ENCODE results near the gene CDK1. TPM values are rescaled to one million over a fixed set of nuclear protein-coding genes. Genes with fewer than 3 reads are reported as not detected.

Gene CDK1
- total RNA-seq, 1 experiment from 2014 or later: 78.9 TPM

GRCh38 chr10:60796481-60796880, 18.2 kb downstream of the CDK1 start:
- no CpG with 5 or more reads among the region's 1 CpG for WGBS (ENCODE audit: extremely low coverage, insufficient read length, low lambda C conversion rate)
- Histone ChIP-seq H3K4me1 (ENCODE audit: insufficient read depth, low read length) (no peaks in the 10 kb centered on the region), H2BK20ac (ENCODE audit: low read depth, low read length, poor library complexity, severe bottlenecking) (no peak overlapping the region), H3K14ac (ENCODE audit: insufficient read depth, low read length) (no peak overlapping the region), H2BK120ac (ENCODE audit: low read depth, low read length, poor library complexity, severe bottlenecking) (no peak overlapping the region), H3T11ph (ENCODE audit: low read length) (no peak overlapping the region), H4K20me1 (ENCODE audit: control insufficient read depth, insufficient read depth, insufficient read length) (no peaks in the 10 kb centered on the region), H3K27me3 (ENCODE audit: insufficient read depth, low read length) (no peaks in the 10 kb centered on the region), H2AK5ac (ENCODE audit: insufficient read length, low read length) (no peak overlapping the region), H3K4ac (ENCODE audit: low read depth, low read length) (no peak overlapping the region), H3K79me1 (ENCODE audit: insufficient read depth, low read depth, low read length, poor library complexity, severe bottlenecking) (no peaks in the 10 kb centered on the region), H3K9me3 (ENCODE audit: control insufficient read depth, low read depth, low read length) (no peaks in the 10 kb centered on the region), H4K91ac (ENCODE audit: insufficient read length, low read depth, low read length) (no peak overlapping the region), H4K5ac (ENCODE audit: insufficient read length, low read depth, low read length) (no peak overlapping the region), H3K23me2 (ENCODE audit: insufficient read length, low read depth, low read length, poor library complexity, severe bottlenecking) (no peaks in the 10 kb centered on the region), H3K27ac (ENCODE audit: insufficient read length, low read depth, low read length) (no peak overlapping the region), H3K23ac (ENCODE audit: insufficient read length, low read depth, low read length) (no peak overlapping the region), H3K4me2 (ENCODE audit: insufficient read depth, insufficient read length, low read length) (no peak overlapping the region), H3K18ac (ENCODE audit: insufficient read length, low read depth, low read length) (no peak overlapping the region), H4K8ac (replicated peaks; ENCODE audit: insufficient read length, low read depth, low read length) (no peak overlapping the region), H2BK5ac (ENCODE audit: insufficient read length, low read length) (no peak overlapping the region), H2BK15ac (ENCODE audit: low read depth, low read length) (no peak overlapping the region), H3K56ac (ENCODE audit: insufficient read length, low read depth, low read length) (no peak overlapping the region), H3K79me2 (ENCODE audit: insufficient read depth, low read length) (no peaks in the 10 kb centered on the region), H3K9ac (ENCODE audit: extremely low read depth, insufficient read length, low read length) (no peak overlapping the region), H2AFZ (ENCODE audit: low read length) (no peak overlapping the region), H2BK12ac (ENCODE audit: insufficient read length, low read depth, low read length) (no peak overlapping the region)
- Mint-ChIP-seq H3K36me3 (ENCODE audit: insufficient read depth in 1 of 3, low read depth in 3 of 3) (peaks cover 34 to 50% (median 45%) of the 10 kb centered on the region in 3 experiments), H3K27ac (peak overlapping the region in 2 of 3 experiments; percentile 2 to 51; a peak in 3 of 7 replicates), H3K9me3 (no peaks in the 10 kb centered on the region), H3K4me1 (peaks cover 2 to 8% of the 10 kb centered on the region in 2 experiments), H3K4me3 (no peak overlapping the region), H3K27me3 (ENCODE audit: low read depth) (no peaks in the 10 kb centered on the region)
- DNase-seq: no peak
- TF ChIP-seq CTCF (conservative IDR thresholded peaks at IDR 0.05): no peak
